Measurements from ENCODE around the gene TANGO6.
"Not testable (repeated sequence)": the region's sequence is repeated elsewhere in the genome, so short reads cannot be mapped to it uniquely, and the experiment has no call there.

The TANGO6 gene

GRCh38 chr16:69114976-69115355 lies 271.6 kb downstream of the TANGO6 start:
- DNase-seq: no peak

GRCh38 chr16:69115361-69115760 lies 272.0 kb downstream of the TANGO6 start:
- no peak for DNase-seq

- no peak for DNase-seq
Observed at GRCh38 chr16:69115837-69116236, 272.5 kb downstream of the TANGO6 start.

GRCh38 chr16:69116256-69116875 lies 273.0 kb downstream of the TANGO6 start:
- DNase-seq: no peak

- no peak for DNase-seq
Observed at GRCh38 chr16:69116906-69117305, 273.6 kb downstream of the TANGO6 start.

GRCh38 chr16:69118468-69118867 lies 275.1 kb downstream of the TANGO6 start:
- DNase-seq: no peak

GRCh38 chr16:69118994-69119393 lies 275.7 kb downstream of the TANGO6 start:
- DNase-seq: no peak

- no peak for DNase-seq
Observed at GRCh38 chr16:69119536-69119935, 276.2 kb downstream of the TANGO6 start.

- no peak for DNase-seq
Observed at GRCh38 chr16:69120096-69120664, 276.8 kb downstream of the TANGO6 start.

GRCh38 chr16:69123910-69124309 lies 280.6 kb downstream of the TANGO6 start:
- DNase-seq: peak in 9 of 56 donors; percentile 8 to 58 (median 18)

GRCh38 chr16:69124406-69124805 lies 281.1 kb downstream of the TANGO6 start:
- not testable (repeated sequence) for DNase-seq

- DNase-seq: not testable (repeated sequence)
Observed at GRCh38 chr16:69124961-69125360, 281.6 kb downstream of the TANGO6 start.

GRCh38 chr16:69126221-69126620 lies 282.9 kb downstream of the TANGO6 start:
- DNase-seq: no peak

GRCh38 chr16:69126801-69127200 lies 283.5 kb downstream of the TANGO6 start:
- not testable (repeated sequence) for DNase-seq

GRCh38 chr16:69127966-69128510 lies 284.7 kb downstream of the TANGO6 start:
- no peak for DNase-seq

GRCh38 chr16:69130461-69130860 lies 287.1 kb downstream of the TANGO6 start:
- DNase-seq: no peak

- peak in 5 of 56 donors; percentile 5 to 11 (median 9) for DNase-seq
Observed at GRCh38 chr16:69131167-69131838, 288.0 kb downstream of the TANGO6 start.

- DNase-seq: peak in 35 of 56 donors; percentile 22 to 82 (median 66)
Observed at GRCh38 chr16:69131839-69132423, 288.6 kb downstream of the TANGO6 start.

- DNase-seq: peak in 55 of 56 donors; percentile 12 to 87 (median 71)
Observed at GRCh38 chr16:69132424-69133252, 289.3 kb downstream of the TANGO6 start, which contains the start of the genes CHTF8 and UTP4. TSS of gene CHTF8 (minus strand) at chr16:69132588. CDS start at chr16:69121458, 11,130 bp downstream. TSS of gene UTP4 (plus strand) at chr16:69132649. CDS start at chr16:69133460, 811 bp downstream.

- no peak for DNase-seq
Observed at GRCh38 chr16:69133373-69133954, 290.1 kb downstream of the TANGO6 start.
